Upper lobe of left lung (tissue), 6 donors: Measurements from ENCODE around the gene CAPN7. TPM values are rescaled to one million over a fixed set of nuclear protein-coding genes. Genes with fewer than 3 reads are reported as not detected.

Experiments used
- ATAC-seq, 2 donors: fragments of 200-7000 bp; cut with Tn5 transposase; one replicate each; pipeline ENCODE4 v1.9.1; 2022; ENCODE audit warnings: mild to moderate bottlenecking in 2 of 2, moderate library complexity in 2 of 2; ENCODE audit not compliant: low FRiP score in 2 of 2
- DNase-seq, 2 donors: peaks; one replicate each; pipeline ENCODE4 v3.0.0-alpha.2; 2019 to 2020
- H3K27ac ChIP-seq, 4 donors: fragments of 200-600 bp; sonication (generic); one replicate each; pipeline ENCODE4 v1.5.1; 2016 to 2019
- H3K27me3 ChIP-seq, 4 donors: fragments of 200-600 bp; sonication (generic); one replicate each; pipeline ENCODE4 v1.5.1; 2017 to 2019
- H3K36me3 ChIP-seq, 4 donors: fragments of 200-600 bp; sonication (generic); one replicate each; pipeline ENCODE4 v1.5.1; 2016 to 2019
- H3K4me1 ChIP-seq, 4 donors: fragments of 200-600 bp; sonication (generic); one replicate each; pipeline ENCODE4 v1.5.1; 2018 to 2019
- H3K4me3 ChIP-seq, 4 donors: fragments of 200-600 bp; sonication (generic); one replicate each; pipeline ENCODE4 v1.5.1; 2017 to 2019; ENCODE audit warnings: mild to moderate bottlenecking in 2 of 4, moderate library complexity in 1 of 4
- H3K9me3 ChIP-seq, 4 donors: fragments of 200-600 bp; sonication (generic); one replicate each; pipeline ENCODE4 v1.5.1; 2018 to 2019
- CTCF ChIP-seq, 6 experiments: fragments of 450-650 bp in 4 of 6; fragments of 200-600 bp in 2 of 6; sonication (generic) in 2 of 6; IDR thresholded peaks; one replicate each; pipeline ENCODE4 v1.5.1; 2016 to 2019; ENCODE audit warnings: antibody characterized with exemption in 6 of 6
- EP300 ChIP-seq, 4 donors: sonication (generic); formaldehyde crosslinking; IDR thresholded peaks; one replicate each; pipeline ENCODE4 v1.5.1; 2017; ENCODE audit warnings: antibody characterized with exemption in 4 of 4, control low read depth in 2 of 4
- POLR2A ChIP-seq, 4 donors: fragments of 450-650 bp; IDR thresholded peaks; one replicate each; pipeline ENCODE4 v1.5.1; 2016 to 2017; ENCODE audit warnings: antibody characterized with exemption in 4 of 4, mild to moderate bottlenecking in 2 of 4
- POLR2AphosphoS5 ChIP-seq, 2 donors: sonication (generic); formaldehyde crosslinking; IDR thresholded peaks; one replicate each; pipeline ENCODE4 v1.5.1; 2017; ENCODE audit warnings: antibody characterized with exemption in 2 of 2
- WGBS, 2 donors: methylation state at CpG; one replicate each; pipeline ENCODE4 v1.1.5; 2017 to 2018; 5-methylcytosine and 5-hydroxymethylcytosine counted together
- total RNA-seq, 6 donors: library from RNA; depleted of rRNA in 4 of 6; stranded (reverse); fragments of >200 nt in 4 of 6; gene quantifications; one replicate each; pipeline versions ENCODE4 v1.1.0 to v1.2.1, GENCODE V29; 2016 to 2021
- donor health status: DM: no; HTN: no; CAD: no; lungs with moderate emphysema.
- donor health status: DM: no; HTN: yes; CAD: no; lungs with severe emphysema.

CAPN7 gene
- 100 to 1,000 TPM in 1 of 6 donors, 10 to 100 TPM in 5; 42.3 to 119 (median 46.2) TPM for total RNA-seq

GRCh38 chr3:15205934-15206661 lies at the start of gene CAPN7:
CAPN7 (plus strand) TSS chr3:15206246; CDS start chr3:15206496, 250 bp downstream.
- peak within 1 kb of the TSS; percentile 77 to 98 (median 85) for H3K4me3 ChIP-seq
- H3K4me1 ChIP-seq = peaks cover 11 to 33% (median 28%) of the 10 kb centered on the region in 4 donors
- peak within 1 kb of the TSS; percentile 95 to 99 (median 98) for H3K27ac ChIP-seq
- H3K9me3 ChIP-seq = no peaks in the 10 kb centered on the region
- 0 to 3% methylated on average over 8 to 48 of the region's 92 CpGs for WGBS, 2 donors
- TF ChIP-seq POLR2A (IDR thresholded peaks at IDR 0.05) (peak in 3 of 4 donors; percentile 92 to 98 (median 96)), EP300 (IDR thresholded peaks at IDR 0.05) (no peak), CTCF (IDR thresholded peaks at IDR 0.05) (peak; percentile 25 to 77 (median 53)), POLR2AphosphoS5 (IDR thresholded peaks at IDR 0.05) (peak; percentile 79 to 97)
- peaks cover 0 to 13% (median 2%) of the 10 kb centered on the region in 4 donors for H3K36me3 ChIP-seq
- DNase-seq (peak; percentile 99 to 100), ATAC-seq (peak; percentile 98 to 99)
- no peaks in the 10 kb centered on the region for H3K27me3 ChIP-seq

GRCh38 chr3:15157441-15157840 lies 48.6 kb upstream of the CAPN7 start:
- Histone ChIP-seq H3K4me1 (peaks cover 0 to 2% (median 0%) of the 10 kb centered on the region in 4 donors), H3K9me3 (no peaks in the 10 kb centered on the region), H3K36me3 (no peaks in the 10 kb centered on the region), H3K27me3 (no peaks in the 10 kb centered on the region), H3K4me3 (no peak overlapping the region), H3K27ac (no peak overlapping the region)
- DNase-seq (no peak), ATAC-seq (no peak)
- no peak for TF ChIP-seq POLR2AphosphoS5 (IDR thresholded peaks at IDR 0.05)
- no peak for TF ChIP-seq POLR2A (IDR thresholded peaks at IDR 0.05)
- no peak for TF ChIP-seq EP300 (IDR thresholded peaks at IDR 0.05)
- no peak for TF ChIP-seq CTCF (IDR thresholded peaks at IDR 0.05)

GRCh38 chr3:15159501-15160136 lies 46.4 kb upstream of the CAPN7 start:
- TF ChIP-seq POLR2AphosphoS5 (IDR thresholded peaks at IDR 0.05) (no peak), CTCF (IDR thresholded peaks at IDR 0.05) (no peak), EP300 (IDR thresholded peaks at IDR 0.05) (no peak), POLR2A (IDR thresholded peaks at IDR 0.05) (no peak)
- Histone ChIP-seq H3K27me3 (no peaks in the 10 kb centered on the region), H3K27ac (no peak overlapping the region), H3K4me1 (no peaks in the 10 kb centered on the region), H3K36me3 (no peaks in the 10 kb centered on the region), H3K9me3 (no peaks in the 10 kb centered on the region), H3K4me3 (no peak overlapping the region)
- no peak for ATAC-seq
- no peak for DNase-seq
- WGBS, 2 donors = 71 to 74% methylated on average over 5 of the region's 5 CpGs

GRCh38 chr3:15160662-15161061 lies 45.4 kb upstream of the CAPN7 start:
- H3K27ac ChIP-seq = no peak overlapping the region
- DNase-seq (no peak), ATAC-seq (no peak)
- 65 to 98% methylated on average over 3 of the region's 3 CpGs for WGBS, 2 donors
- TF ChIP-seq EP300 (IDR thresholded peaks at IDR 0.05) = no peak
- no peak for TF ChIP-seq POLR2AphosphoS5 (IDR thresholded peaks at IDR 0.05)
- TF ChIP-seq POLR2A (IDR thresholded peaks at IDR 0.05) = no peak
- TF ChIP-seq CTCF (IDR thresholded peaks at IDR 0.05) = no peak
- H3K4me1 ChIP-seq = no peaks in the 10 kb centered on the region
- no peaks in the 10 kb centered on the region for H3K9me3 ChIP-seq
- H3K27me3 ChIP-seq = no peaks in the 10 kb centered on the region
- H3K36me3 ChIP-seq = no peaks in the 10 kb centered on the region
- H3K4me3 ChIP-seq = no peak overlapping the region
